HG03095 (cell line): Measurements from ENCODE around the gene MATK.

Source experiments
- ATAC-seq: cut with Tn5 transposase; IDR thresholded peaks from one replicate; pipeline ENCODE4 v1.9.1; 2021; ENCODE audit warnings: moderate library complexity; ENCODE audit not compliant: unreplicated experiment

The MATK gene

DNA sequence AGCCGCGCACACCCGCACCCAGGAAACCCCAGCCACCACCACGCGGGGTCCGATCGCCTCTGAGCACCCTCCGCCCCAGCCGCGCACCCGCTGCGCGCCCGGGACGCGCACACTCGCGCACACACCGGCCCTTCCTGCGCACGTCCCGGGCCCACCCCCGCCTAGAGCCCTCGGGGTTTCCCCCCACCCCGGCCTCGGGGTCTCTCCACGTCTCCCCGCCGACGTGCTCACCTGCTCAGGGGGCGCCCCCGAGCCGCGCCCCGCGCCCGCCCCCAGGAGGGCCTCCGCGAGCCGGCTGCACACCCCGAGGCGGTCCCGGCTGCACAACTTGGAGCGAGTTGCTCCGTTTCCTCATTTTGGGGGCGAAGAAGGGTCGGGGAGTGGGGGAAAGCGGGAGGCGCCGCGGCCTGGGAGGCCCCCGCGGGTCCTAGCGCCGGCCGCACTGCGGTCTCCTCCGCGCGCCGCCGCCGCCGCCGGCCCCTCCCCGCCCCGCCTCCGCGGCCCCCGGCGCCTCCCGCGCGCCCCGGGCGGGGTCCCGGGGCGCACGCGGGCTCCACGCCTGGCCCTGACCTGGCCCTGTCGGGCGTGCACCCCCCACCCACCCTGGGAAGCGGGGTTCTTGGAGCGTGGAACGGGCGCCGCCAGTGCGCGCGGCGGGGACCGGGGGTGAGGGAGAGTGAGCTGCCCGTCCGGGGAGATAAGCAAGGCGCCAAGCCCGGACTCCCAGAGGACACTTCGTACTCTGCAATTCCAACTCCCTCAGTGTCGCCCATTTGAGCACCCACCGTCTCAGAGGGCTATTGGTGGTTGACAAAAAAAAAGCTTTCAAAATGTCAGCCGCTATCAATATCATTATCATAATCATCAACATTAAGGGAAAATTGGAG lies at the start of gene MATK:
Gene MATK, minus strand, starts transcription at position 444 of the 887 bp plus-strand sequence. CDS start 1,246 bp downstream, outside the sequence.
- ATAC-seq = no peak

DNA sequence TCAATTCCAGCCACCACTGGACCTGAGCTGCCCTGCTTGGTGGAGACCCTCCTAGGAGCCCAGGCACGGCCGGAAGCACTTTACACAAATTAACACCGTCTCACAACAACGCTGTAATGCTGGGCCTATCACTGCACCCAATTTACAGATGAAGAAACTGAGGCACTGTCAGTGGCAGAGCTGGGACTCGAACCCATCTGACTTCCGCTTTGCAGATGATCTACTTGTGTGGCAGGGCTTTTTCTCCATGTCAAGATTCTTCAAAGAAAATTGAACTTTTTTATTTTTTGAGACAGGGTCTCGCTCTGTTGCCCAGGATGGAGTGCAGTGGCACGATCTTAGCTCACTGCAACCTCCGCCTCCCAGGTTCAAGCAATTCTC lies 48.9 kb upstream of the MATK start:
- ATAC-seq = no peak

DNA sequence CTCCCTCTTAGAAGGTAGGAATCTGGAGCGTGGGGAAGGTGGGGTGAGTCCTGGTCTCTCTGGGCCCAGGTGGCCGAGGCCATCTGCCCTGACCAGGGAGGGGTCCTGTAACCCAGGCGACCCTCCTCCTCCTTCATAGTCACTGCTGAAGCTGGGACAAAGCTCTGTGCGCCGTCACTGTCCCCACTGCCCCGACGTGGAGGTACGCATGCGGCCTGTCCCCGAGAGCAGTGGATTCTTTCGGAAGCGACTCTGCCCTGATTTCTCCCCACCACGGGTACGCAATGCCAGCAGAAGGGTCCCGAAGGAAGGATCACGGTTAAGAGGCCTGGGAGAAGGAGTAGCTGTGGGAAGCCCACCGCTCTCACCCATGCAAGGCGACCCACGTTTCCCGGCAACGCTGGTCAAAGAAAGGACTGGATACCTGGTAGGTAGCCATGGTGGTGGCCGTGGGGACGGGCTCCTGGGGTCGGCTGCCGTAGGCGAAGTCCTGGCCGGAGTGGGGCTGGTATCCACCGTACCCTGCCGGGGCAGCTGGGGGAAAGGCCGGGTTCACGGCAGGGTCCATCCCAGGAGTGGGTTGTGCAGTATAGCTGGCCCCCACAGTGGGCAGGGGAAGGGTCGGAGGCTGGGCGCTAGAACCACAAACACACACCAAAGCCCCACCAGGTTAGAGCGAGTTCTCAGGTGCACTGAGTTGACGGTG lies 48.3 kb upstream of the MATK start:
- ATAC-seq = no peak

GRCh38 chr19:3833578-3834348 lies 47.6 kb upstream of the MATK start:
- ATAC-seq = no peak

DNA sequence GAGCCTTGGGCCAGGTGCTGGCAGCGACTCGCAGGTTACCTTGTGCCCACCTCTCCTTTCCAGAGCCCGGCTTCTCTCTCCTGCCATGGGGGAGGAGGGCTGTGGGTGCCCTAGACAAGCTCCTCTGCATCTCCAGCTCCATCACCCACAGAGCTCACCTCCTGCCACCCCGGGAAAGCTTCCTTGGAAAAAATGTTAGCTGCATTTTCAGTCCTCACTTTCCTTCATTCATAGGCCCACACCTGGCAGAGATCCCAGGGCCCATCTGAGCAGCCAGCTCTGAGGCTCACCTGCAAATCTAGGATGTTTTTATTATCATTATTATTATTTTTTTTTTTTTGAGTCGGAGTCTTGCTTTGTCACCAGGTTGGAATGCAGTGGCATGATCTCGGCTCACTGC lies 45.8 kb upstream of the MATK start:
- ATAC-seq = no peak

DNA sequence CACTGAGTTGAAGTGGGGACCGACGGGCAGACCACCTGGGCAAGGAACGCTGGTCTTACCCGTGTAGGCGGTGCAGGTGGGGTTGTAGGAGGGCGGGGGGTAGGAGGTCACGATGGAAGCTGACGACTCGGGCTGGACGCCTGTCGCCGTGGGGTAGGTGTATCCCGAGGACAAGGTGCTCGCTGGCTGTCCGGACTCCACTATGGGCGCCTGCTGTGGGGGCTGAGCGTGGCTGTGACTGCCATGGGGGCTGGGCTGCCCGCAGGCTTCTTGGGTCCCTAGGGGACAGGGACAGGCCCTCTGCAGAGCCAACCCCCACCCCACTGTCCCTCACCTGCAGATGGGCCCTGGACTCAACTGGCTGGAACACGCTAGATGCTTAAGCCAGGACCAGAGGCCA lies 45.4 kb upstream of the MATK start:
- no peak for ATAC-seq

- no peak for ATAC-seq
Measured at GRCh38 chr19:3830621-3831589, 44.7 kb upstream of the MATK start.

GRCh38 chr19:3827306-3827705 lies 41.1 kb upstream of the MATK start:
- no peak for ATAC-seq

DNA sequence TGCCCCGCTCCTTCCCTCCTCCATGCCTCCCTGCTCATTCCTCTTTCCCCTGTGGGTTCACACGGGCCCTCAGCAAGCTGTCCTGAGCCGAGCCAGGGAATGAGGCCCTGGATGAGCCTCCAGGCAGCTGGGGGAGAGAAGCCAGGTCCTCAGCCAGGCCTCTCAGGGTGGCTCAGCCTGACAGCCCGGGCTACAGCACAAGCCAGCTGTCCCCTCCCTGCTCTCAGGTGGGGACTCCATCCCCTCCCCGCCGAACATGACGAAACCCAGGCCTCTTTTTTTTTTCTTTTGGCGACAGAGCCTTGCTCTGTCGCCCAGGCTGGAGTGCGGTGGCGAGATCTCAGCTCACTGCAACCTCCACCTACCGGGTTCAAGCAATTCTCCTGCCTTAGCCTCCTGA lies 40.0 kb upstream of the MATK start:
- no peak for ATAC-seq

GRCh38 chr19:3825286-3825956 lies 39.2 kb upstream of the MATK start:
- ATAC-seq = no peak

DNA sequence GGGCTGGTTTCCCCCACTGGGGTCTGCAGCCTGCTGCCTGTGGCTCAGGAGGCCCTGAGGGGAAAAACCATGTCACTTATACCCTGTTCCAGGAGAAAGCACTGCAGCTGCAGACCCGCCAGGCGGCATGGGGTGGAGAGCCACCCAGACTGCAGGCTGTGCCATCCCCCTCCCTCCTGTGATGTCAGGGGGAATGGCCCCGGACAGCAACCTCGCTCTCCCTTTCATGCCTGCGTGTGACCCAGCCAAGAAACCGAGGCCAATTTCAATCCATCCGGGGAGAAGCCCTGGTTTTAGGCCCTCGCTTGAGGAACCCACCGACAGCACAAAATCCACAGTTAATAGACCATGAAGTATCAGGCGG lies 37.2 kb upstream of the MATK start:
- no peak for ATAC-seq

DNA sequence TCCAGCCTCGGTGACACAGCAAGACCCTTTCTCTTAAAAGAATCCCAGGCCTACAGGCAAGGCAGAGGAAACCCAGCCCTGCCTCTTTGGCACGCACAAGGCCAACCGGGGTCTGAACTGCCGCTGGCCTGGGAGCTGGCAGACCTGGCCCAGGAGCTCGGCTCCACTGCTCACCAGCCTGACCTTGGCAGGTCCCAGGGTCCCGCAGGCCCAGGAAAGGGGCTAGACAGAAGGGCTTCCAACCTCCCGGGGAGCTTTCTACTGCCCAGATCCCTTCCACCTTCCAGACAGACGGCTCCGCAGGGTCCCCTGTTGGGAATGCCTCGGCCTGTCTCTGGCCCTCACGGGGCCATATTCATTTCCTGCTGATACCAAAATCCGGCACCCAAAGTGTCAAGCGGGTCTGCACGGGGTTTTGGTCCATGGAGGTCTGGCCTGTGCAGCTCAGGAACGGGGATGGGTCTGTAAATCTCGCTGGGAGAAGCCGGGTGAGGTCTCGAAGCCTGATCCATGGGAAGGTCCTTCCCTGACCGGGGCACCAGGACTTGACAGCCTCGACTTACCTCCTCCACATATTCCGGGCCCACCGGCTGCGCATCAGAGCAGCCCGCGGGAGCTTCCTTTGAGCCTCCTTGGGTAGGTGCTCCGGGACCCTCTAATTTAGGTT lies 36.6 kb upstream of the MATK start:
- no peak for ATAC-seq

DNA sequence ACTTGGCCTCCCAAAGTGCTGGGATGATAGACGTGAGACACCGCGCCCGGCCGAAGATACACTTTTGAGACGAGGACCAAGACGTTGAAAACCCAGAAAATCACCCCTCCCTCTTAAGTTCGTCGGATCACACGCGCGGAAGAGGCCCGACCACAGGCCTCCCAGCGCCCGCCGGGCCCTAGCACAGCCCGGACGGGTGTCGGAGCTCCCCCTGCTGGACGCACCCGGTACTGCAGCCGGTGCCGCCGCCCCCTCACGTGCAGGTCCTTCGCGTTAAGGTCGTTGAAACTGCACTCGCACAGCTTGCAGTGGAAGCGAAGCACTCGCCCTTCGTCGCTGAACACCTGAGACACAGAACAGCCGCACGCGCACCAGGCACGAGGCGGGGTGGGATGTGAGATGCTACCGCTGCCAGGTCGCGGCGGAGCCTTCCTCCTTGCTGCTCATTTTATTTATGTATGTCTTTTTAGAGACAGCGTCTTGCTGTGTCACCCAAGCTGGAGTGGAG lies 35.7 kb upstream of the MATK start:
- no peak for ATAC-seq

DNA sequence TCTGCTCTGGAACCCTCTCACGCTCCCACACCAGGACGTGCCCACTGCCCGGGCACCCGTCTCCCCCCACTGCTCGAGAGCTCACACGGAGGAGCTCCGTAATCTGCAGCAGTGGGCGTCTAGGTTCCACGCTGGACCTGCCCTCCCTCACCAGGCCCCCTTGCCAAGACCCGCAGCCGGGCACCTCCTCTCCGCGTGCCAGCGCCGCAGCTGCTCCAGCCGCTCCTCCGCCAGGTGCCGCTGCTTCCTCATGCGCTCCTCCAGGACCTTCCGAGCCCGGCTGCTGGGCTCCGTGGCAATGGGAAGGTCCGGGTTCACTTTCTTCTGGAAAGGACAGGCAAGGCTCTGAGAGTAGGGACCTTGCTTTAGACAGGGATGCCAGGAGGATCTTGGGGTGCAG lies 35.0 kb upstream of the MATK start:
- no peak for ATAC-seq

GRCh38 chr19:3819989-3820388 lies 33.8 kb upstream of the MATK start:
- ATAC-seq = no peak

GRCh38 chr19:3818918-3819317 lies 32.7 kb upstream of the MATK start:
- ATAC-seq = no peak

DNA sequence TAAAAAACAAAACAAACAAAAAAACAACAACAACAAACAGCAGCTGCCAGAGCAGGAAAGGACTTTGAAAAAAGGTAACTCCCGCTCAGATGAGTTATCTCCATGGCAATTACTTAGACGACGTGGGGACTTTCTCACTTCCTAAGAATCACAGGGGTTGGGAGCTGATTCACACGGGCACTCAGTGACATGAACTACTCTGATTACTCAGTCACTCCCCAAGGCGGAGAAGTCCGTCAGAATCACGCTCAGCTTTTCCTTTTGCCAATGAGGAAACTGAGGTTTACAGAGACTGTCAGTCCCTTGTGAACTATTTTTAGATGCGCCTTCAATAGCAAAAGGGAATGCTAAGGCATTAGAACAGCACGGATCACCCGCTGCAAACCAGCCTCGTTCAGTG lies 32.3 kb upstream of the MATK start:
- ATAC-seq = no peak

DNA sequence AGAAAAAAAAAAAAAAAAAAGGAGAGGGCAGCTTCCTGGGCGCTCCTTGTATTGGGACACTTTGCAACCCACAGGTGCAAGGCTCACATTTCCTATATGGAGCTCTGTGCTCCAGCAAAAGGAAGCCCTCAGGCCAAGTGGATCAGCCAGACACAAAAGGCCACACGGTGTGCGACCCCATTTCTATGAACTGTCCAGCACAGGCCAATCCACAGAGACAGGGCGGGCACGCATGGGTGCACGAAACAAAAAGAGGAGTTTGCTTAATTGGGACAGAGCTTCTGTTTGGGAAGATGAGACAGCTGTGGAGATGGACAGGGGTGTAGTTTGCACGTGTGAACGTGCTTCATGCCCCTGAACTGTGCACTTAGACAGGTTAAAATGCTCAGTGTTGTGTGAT lies 31.6 kb upstream of the MATK start:
- no peak for ATAC-seq

GRCh38 chr19:3816566-3817218 lies 30.5 kb upstream of the MATK start:
- no peak for ATAC-seq
